ENCODE data around the gene FAM219B. TPM values are rescaled to one million over a fixed set of nuclear protein-coding genes. Genes with fewer than 3 reads are reported as not detected.

The FAM219B gene
- total and polyA plus RNA-seq, 8 donors, result 18.2 to 33.8 (median 21.2) TPM

DNA sequence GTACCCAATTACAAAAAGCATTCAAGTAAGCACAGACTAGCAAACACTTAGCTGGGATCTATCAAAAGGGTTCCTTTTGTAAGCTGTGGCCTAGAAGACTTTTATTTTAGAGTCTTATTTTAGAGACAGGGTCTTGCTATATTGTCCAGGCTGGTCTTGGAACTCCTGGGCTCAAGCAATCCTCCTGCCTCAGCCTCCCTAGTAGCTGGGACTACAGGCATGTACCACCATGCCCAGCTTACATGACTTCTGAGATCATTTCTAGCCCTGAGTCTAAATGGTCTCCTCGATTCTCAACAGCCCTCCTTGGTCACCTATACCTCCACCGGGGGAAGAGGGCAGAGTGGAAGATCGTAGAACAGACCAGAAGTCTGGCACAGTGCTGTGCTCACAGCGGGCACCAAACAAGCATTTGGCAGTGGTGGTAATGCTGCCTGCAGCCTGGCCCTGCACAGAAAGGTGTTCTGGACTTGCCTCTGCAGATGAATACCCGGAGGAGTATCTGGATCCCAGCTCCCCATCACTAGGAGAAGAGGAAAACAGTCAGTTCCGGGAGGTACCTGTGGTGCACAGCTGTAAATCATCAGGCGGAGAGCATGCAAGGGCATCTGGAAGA, 2.4 kb downstream of the FAM219B start:
- ATAC-seq, result no peak
- FAIRE-seq, result no peak

DNA sequence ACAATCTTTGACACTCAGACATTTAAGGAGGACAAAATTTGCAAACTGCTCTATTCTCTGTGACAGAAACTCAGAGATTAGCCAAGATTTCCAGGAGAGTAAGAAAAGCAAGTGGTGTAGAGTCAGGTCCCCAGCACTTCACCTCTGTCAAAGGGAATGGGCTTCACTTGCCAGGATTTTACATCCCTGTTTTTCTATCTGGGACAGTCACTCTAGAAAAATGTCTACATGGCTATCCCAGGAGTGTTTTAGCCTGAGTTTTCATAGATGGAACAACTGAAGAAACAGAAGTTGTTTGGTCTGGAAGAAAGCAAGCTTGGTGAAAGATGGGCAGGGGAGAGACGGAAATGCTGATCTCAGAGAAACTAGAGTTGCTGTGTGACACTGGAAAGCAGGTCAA, 3.0 kb downstream of the FAM219B start:
- no peak for FAIRE-seq
- Histone ChIP-seq H3K4me3 (no peak overlapping the region), H3K9me3 (no peaks in the 10 kb centered on the region), H3K27ac (no peak overlapping the region), H3K36me3 (peaks cover 0 to 24% (median 0%) of the 10 kb centered on the region in 3 donors), H3K27me3 (no peaks in the 10 kb centered on the region), H3K4me1 (peaks cover 0 to 25% (median 8%) of the 10 kb centered on the region in 3 donors)
- intact Hi-C loops (cut with DNase I), result no loop called here
- 90 to 93% methylated on average over 1 of the region's 1 CpG for WGBS, 2 donors
- no peak for DNase-seq
- TF ChIP-seq, protein P1, sequence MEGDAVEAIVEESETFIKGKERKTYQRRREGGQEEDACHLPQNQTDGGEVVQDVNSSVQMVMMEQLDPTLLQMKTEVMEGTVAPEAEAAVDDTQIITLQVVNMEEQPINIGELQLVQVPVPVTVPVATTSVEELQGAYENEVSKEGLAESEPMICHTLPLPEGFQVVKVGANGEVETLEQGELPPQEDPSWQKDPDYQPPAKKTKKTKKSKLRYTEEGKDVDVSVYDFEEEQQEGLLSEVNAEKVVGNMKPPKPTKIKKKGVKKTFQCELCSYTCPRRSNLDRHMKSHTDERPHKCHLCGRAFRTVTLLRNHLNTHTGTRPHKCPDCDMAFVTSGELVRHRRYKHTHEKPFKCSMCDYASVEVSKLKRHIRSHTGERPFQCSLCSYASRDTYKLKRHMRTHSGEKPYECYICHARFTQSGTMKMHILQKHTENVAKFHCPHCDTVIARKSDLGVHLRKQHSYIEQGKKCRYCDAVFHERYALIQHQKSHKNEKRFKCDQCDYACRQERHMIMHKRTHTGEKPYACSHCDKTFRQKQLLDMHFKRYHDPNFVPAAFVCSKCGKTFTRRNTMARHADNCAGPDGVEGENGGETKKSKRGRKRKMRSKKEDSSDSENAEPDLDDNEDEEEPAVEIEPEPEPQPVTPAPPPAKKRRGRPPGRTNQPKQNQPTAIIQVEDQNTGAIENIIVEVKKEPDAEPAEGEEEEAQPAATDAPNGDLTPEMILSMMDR (IDR thresholded peaks at IDR 0.05), result no peak
- no peak for ATAC-seq

More for the DNA sequence above, 2.4 kb downstream of the FAM219B start:
- TF ChIP-seq, protein P1 (IDR thresholded peaks at IDR 0.05), result no peak
- Histone ChIP-seq H3K4me1 (peaks cover 0 to 25% (median 8%) of the 10 kb centered on the region in 3 donors), H3K27me3 (no peaks in the 10 kb centered on the region), H3K36me3 (peaks cover 0 to 24% (median 0%) of the 10 kb centered on the region in 3 donors), H3K27ac (no peak overlapping the region), H3K4me3 (no peak overlapping the region), H3K9me3 (no peaks in the 10 kb centered on the region)
- intact Hi-C loops (cut with DNase I), result no loop called here
- WGBS, 2 donors, result 87 to 94% methylated on average over 7 of the region's 7 CpGs
- DNase-seq, result peak in 1 of 6 donors; percentile 34

DNA sequence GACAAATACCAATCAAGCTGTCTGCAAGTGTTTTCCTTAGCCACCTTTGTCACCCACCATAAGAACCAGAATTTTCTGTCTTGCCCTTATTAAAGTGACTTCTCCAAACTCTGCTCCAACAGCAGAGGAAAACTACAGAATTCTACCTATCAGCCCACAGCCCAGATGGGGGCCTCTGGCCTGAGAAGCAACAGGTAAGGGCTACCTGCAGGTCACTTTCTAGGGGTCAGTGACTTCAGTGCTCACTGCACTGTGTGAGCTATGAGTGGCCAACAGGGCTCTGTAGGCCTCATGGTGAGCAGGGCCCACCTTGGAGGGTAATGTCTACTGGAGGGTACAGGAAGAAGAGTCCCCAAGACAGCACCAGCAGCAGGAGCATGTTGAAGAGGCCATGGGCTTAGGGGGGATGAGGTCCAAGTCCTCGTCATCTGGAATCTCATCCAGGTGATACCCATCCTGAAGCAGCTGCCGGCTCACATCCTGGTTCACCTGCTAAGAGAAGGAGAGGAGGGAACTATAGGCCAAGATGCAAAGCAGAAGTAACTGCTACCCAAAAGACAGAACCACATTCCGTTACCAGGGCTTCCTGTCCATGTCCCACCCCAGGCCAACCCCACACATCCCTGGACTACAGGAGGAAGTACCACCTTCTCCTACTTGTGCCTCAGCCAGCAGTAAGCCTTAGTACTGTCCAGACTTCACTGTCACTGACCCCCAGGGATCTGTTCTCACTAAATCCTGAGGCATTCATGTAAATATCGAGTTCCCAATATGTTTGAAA, 4.2 kb downstream of the FAM219B start:
- peaks cover 0 to 24% (median 0%) of the 10 kb centered on the region in 3 donors for H3K36me3 ChIP-seq
- peaks cover 0 to 23% (median 8%) of the 10 kb centered on the region in 3 donors for H3K4me1 ChIP-seq
- no peak overlapping the region for H3K27ac ChIP-seq
- FAIRE-seq (no peak), ATAC-seq (no peak), DNase-seq (no peak)
- intact Hi-C loops (cut with DNase I), result no loop called here
- H3K9me3 ChIP-seq, result no peaks in the 10 kb centered on the region
- H3K27me3 ChIP-seq, result no peaks in the 10 kb centered on the region
- 84 to 98% methylated on average over 3 to 4 of the region's 4 CpGs for WGBS, 2 donors
- H3K4me3 ChIP-seq, result no peak overlapping the region
- TF ChIP-seq, protein P1 (IDR thresholded peaks at IDR 0.05), result no peak

DNA sequence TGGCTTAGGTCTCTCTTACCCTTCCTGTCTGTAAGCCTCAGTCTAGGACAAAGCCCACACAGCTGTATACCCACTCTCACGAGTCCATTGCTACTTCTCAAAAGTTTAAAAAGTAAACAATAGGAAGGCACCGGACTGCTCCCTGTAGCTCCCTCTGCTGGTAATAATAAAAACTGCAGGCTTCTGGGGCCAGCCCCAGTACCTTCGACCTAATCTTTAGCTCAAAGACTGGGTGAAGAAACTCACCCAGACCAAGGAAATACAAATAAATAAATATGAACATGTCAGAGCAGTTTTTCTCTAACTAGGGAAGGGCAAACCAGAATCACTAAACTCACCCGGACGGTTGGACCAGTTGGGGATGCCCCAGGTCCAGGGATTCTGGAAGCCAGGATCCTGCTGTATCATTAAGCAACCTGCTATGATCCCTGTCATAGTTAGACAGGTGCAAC, 5.0 kb downstream of the FAM219B start:
- no peaks in the 10 kb centered on the region for H3K27me3 ChIP-seq
- DNase-seq (peak in 4 of 6 donors; percentile 46 to 76 (median 59)), FAIRE-seq (no peak), ATAC-seq (peak; percentile 51 to 80 (median 74))
- H3K36me3 ChIP-seq, result peaks cover 0 to 24% (median 0%) of the 10 kb centered on the region in 3 donors
- TF ChIP-seq, protein P1 (IDR thresholded peaks at IDR 0.05), result peak; percentile 89 to 97 (median 92)
- peaks cover 0 to 20% (median 8%) of the 10 kb centered on the region in 3 donors for H3K4me1 ChIP-seq
- intact Hi-C loops (cut with DNase I), result no loop called here
- no peaks in the 10 kb centered on the region for H3K9me3 ChIP-seq
- WGBS, 2 donors, result 7% methylated on average over 5 of the region's 5 CpGs
- no peak overlapping the region for H3K4me3 ChIP-seq
- no peak overlapping the region for H3K27ac ChIP-seq
